Astrocyte of the spinal cord (primary cell): Measurements from ENCODE around the gene ABRACL.
A peak's percentile ranks its signal among the peaks of the same experiment; 100 is the strongest.
"Not testable (repeated sequence)": the region's sequence is repeated elsewhere in the genome, so short reads cannot be mapped to it uniquely, and the experiment has no call there.

Experiments used
- DNase-seq: peaks from one replicate; pipeline ENCODE4 v3.0.0; 2011; ENCODE audit warnings: low read depth, low spot score
- H3K4me3 ChIP-seq: 2 replicates; pipeline ENCODE4 v1.5.1; 2011; ENCODE audit warnings: low read depth, mild to moderate bottlenecking, low read length, moderate library complexity
- in situ Hi-C: cut with HindIII; loops from 2 replicates; pipeline ENCODE4 v1.10.0; 2017; ENCODE audit warnings: low sequenced_read_pairs
- TF ChIP-seq, protein P1 (sequence below): IDR thresholded peaks from 2 replicates; pipeline ENCODE4 v1.5.1; 2012; ENCODE audit warnings: low read depth, mild to moderate bottlenecking, low read length, inconsistent platforms

ABRACL gene

DNA sequence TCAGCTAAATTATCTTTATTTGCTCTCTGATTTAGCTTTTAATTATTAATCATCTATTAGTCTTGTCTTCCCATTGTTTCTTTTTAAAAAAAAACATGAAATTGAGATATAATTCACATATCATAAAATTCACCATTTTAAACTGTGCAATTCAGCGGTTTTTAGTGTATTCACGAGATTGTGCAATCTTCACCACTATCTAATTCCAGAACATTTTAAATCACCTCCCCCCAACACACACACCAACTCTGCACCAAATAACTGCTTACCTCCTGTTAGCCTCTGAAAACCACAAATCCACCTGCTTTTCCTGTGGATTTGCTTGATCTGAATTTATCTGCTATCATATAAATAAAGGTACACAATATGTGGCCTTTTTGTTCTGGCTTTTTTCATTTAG is 8.8 kb upstream of the ABRACL start:
- H3K4me3 ChIP-seq = no peak overlapping the region
- TF ChIP-seq, protein P1, sequence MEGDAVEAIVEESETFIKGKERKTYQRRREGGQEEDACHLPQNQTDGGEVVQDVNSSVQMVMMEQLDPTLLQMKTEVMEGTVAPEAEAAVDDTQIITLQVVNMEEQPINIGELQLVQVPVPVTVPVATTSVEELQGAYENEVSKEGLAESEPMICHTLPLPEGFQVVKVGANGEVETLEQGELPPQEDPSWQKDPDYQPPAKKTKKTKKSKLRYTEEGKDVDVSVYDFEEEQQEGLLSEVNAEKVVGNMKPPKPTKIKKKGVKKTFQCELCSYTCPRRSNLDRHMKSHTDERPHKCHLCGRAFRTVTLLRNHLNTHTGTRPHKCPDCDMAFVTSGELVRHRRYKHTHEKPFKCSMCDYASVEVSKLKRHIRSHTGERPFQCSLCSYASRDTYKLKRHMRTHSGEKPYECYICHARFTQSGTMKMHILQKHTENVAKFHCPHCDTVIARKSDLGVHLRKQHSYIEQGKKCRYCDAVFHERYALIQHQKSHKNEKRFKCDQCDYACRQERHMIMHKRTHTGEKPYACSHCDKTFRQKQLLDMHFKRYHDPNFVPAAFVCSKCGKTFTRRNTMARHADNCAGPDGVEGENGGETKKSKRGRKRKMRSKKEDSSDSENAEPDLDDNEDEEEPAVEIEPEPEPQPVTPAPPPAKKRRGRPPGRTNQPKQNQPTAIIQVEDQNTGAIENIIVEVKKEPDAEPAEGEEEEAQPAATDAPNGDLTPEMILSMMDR = no peak
- DNase-seq = no peak
- in situ Hi-C loops = no loop called here

DNA sequence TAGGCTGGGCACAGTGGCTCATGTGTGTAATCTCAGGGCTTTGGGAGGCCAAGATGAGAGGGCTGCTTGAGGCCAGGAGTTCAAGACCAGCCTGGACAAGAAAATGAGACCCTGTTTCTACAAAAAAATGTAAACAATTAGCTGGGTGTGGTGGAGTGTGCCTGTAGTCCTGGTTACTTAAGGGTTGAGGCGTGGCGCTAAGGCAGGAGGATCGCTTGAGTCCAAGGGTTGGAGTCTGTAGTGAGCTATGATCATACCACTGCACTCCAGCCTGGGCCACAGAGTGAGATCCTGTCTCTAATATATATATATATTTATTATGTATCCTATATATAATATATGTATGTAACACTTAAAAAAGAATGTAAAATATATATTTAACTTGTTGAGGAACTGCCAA is 7.9 kb upstream of the ABRACL start:
- in situ Hi-C loops = no loop called here
- TF ChIP-seq, protein P1 = no peak
- DNase-seq = no peak
- no peak overlapping the region for H3K4me3 ChIP-seq

DNA sequence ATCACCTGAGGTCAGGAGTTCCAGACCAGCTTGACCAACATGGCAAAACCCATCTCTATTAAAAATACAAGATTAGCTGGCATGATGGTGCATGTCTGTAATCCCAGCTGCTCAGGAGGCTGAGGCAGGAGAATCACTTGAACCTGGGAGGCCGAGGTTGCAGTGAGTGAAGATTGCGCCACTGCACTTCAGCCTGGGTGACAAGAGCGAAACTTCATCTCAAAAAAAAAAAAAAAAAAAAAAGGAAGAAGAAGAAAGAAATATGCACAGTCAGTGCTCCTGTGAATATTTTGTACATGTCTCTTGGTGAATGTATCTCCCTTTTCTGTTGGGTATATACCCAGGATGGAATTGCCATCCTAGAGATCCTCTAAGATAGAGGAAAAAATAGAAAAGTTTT is 3.1 kb upstream of the ABRACL start:
- in situ Hi-C loops, DNase-seq, H3K4me3 ChIP-seq: not testable (repeated sequence)

DNA sequence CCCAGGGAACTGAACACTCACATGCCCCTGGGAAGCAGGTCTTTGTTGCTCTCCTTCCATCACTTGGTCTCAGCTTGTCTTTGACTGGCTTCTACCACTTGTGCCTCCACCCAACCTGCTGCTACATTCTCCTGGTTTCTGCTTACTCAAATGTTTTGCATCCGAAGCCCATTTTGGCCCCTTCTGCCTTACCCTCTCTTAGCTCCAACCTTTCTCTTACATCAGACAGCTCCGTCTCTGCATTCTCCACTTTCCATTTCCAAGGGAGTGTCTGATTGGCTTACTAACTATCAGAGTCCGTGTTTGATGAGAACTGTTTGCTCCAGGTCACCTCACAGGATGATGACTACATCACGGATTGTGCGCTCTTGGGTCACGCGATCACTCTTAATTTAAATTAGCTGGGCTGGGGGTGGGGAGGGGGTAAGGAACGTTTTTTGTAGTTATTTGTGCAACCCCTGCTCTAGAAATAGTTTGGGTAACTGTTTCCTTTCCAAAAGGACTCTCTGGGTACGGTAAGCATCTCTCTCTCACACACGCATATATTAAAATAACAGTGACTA is 844 bp upstream of the ABRACL start:
- peak overlapping the region; percentile 91 for H3K4me3 ChIP-seq
- TF ChIP-seq, protein P1 = no peak
- in situ Hi-C loops = no loop called here
- no peak for DNase-seq

DNA sequence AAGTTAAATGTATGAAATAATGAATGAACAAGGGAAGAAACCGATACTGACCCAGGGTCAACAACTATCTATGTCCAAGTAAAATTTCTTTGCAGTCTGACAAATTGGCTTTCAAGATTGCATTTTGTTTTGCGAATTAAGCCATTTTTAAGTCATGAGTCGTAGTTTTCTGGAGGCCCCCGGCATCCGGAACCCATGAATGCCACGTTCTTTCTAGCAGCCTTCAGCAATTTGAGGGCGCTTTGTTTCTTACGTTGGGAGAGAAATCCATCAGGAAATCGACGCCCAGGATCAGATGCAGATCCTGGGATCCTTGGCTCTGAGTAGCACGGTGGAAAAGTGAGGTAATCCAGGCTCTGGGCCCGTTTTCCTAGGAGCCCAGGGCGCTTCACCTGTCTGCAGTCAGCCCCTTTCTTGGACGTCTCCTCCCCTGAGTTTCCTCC is 309 bp upstream of the ABRACL start:
- in situ Hi-C loops = no loop called here
- no peak for DNase-seq
- TF ChIP-seq, protein P1 = no peak
- peak overlapping the region; percentile 91 for H3K4me3 ChIP-seq

DNA sequence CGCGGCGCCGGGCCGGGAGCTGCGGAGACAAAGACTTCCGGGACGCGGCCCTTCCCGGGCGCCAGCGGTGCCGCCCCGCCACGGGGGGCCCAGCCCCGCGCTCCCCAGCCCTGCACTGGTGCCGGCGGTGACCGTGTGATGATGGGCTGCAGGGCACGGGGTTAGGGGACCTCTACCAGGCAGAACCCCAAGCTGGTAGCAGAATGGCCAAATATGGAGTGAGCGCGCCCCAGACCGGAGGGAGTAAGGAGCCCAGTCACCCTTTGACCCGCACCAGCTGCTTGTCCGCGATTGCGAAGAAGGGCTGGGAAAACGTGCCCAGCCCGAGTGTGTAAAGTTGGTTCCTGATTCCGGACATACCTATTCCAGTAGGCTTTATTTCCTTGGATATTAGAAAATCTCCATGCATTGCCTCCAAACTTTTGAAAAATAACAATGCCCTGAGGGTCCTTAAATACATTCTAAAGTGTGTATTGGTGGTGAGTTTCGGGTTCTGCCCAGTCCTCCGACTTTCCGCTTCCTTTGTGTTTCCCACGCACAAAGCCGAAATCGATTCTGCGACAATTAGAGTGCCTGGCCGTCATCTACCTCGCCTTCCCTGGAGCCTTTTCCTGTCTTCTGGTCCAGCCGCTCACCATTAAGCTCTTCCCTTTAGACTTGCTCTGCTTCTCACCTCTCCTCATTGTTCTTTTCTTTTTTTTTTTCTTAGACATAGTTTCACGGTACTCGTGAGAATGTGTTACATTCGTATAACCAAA is 1.1 kb downstream of the ABRACL start:
- in situ Hi-C loops = no loop called here
- TF ChIP-seq, protein P1 = no peak
- peak overlapping the region; percentile 91 for H3K4me3 ChIP-seq
- DNase-seq = peak; percentile 34

DNA sequence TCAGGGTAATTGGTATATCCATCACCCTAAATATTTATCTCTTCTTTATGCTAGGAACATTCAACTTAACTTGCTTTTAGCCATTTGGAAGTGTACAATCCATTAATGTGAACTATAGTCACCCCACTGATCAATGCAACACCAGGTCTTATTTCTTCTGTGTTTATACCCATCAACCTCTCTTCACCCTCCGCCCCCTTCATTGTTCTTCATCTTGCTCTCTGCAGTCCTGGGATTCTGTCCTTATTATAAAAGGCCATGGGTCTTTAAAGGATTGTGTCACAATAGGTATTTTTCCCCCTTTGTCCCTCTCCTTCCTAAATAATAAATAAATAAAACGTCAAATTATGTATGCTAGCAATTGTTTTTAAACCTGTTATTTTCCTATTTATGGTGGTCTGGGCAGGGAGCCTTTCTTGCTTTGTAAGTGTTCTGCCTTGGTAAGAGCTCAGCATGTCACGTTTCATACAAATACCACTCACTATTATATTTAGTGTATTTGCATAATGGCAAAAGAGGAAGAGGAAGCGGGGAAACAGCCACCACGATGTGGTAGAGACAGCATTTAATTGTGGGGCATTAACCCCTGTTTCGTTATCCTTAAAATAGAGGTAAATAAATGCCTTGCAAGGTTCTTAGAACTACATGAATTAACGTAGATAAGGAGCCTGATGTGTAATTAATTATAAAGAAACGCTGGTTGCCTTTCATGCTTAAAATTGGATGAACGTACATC is 1.9 kb downstream of the ABRACL start:
- peak overlapping the region; percentile 91 for H3K4me3 ChIP-seq
- in situ Hi-C loops = no loop called here
- TF ChIP-seq, protein P1 = no peak
- DNase-seq = no peak
